ENCODE results near the gene LARP6.

LARP6 gene

DNA sequence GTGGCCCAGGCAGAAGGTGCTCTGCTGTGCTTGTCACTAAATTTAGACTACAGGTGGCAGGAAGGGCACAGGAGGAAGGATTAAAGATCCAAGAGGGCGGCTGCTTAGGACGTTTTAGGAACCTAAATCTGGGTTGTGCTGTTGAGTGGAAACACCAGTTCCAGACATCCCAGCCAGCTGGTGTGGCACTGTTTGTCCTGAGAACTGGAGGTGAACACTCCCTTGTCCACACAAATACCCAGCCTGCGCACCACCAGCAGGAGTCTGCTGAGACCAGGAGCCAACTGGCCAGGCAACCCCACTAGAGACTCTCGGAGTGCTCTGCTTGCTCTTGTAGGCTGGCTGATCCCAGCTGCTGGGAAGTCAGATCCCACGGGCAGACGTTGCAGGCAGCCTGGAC, 60.3 kb downstream of the LARP6 start:
- DNase-seq: no peak

DNA sequence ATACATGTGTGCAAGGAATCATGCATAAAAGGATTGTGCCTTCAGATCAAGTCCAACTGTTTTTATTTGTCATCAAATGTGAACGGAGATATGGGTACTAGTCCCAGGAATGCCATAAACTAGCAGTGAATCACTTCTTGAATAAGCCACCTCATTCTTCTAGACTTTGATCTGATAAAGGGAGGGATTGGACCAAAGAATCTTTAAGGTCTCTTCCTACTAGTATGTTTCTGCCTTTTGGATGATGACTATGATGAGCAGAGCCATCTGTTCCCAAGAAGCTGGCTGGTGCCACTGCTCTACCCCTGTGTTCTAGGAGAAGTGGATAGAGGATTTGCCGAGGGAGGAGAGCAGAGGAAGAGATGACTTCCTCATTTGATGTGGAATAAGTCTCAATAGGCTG, 61.8 kb downstream of the LARP6 start:
- DNase-seq: no peak

DNA sequence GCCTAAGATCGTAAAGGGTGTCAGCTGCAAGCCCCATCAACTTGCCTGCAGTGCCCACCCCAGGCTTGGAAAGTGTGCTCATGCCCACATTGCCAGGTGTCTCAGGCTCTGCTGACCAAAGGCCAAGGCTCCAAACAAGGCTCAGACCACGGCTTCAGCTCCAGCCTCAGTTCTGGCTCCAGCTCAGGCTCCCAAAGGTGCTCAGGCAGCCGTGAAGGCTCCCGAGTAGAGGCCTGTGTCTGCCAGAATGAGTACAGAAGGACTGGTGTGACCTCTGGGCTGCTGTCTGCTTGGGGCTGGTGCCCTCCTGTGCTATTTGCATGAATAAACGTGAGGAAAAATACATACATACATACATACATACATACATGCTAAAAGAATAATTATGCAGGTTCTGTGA, 62.7 kb downstream of the LARP6 start:
- DNase-seq: no peak

- DNase-seq: no peak
Observed at GRCh38 chr15:70789213-70789612, 64.7 kb downstream of the LARP6 start.

GRCh38 chr15:70788114-70789049, 65.6 kb downstream of the LARP6 start:
- no peak for DNase-seq

- DNase-seq: no peak
Observed at GRCh38 chr15:70786996-70787395, 67.0 kb downstream of the LARP6 start.

DNA sequence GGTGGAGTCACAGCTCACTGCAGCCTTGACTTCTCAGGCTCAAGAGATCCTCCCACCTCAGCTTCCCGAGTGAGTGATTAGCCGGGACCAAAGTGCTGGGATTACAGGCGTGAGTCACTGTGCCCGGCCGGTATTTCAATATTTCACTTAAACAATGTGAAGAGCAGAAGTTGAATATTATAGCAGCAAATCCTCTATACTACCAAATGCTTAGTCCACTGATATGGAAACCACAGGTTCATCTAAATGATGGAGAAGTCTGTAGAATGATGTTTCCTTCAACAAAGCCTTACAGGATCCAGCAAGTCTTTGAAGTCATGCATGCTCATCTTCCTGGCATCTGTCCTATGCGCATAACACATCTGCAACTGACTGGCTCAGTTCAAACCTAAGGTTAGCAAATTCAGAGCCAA, 70.3 kb downstream of the LARP6 start:
- no peak for DNase-seq

GRCh38 chr15:70783041-70783440, 70.9 kb downstream of the LARP6 start:
- no peak for DNase-seq

DNA sequence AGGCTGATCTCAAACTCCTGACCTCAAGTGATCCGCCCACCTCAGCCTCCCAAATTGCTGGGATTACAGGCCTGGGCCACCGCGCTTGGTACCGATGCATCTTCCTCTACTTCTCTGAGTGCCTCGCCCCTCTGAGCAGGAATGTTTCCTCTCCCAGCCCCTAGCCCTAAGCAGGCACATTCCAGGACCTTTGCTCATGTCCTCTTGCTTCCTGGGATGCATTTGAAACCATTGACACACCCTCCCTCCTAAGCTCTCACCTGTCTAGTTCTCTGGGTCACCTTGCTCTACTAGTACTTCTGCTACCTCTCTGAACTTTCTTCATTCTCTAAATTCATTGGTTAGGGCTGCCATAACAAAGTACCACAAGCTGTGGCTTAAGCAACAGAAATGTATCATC, 72.7 kb downstream of the LARP6 start:
- DNase-seq: no peak

Measured in NCI-H1930 (cell line).